NOMO-1 treated with dmso at 0.1 percent for 144 hours (cell line): ENCODE data around the gene SLC38A1.
"Not testable (repeated sequence)": the region's sequence is repeated elsewhere in the genome, so short reads cannot be mapped to it uniquely, and the experiment has no call there.

ENCODE experiments used
- DNase-seq: peaks from one replicate; lab custom pipeline; 2025; ENCODE audit not compliant: unreplicated experiment; lab: John Stamatoyannopoulos, UW

Gene SLC38A1

GRCh38 chr12:46265102-46265501 lies 3.7 kb downstream of the SLC38A1 start:
- DNase-seq: no peak

- no peak for DNase-seq
Measured at GRCh38 chr12:46264057-46264456, 4.8 kb downstream of the SLC38A1 start.

- no peak for DNase-seq
Measured at GRCh38 chr12:46263140-46264016, 5.5 kb downstream of the SLC38A1 start.

- DNase-seq: no peak
Measured at GRCh38 chr12:46261646-46262045, 7.2 kb downstream of the SLC38A1 start.

GRCh38 chr12:46260913-46261476 lies 7.8 kb downstream of the SLC38A1 start:
- no peak for DNase-seq

- DNase-seq: no peak
Measured at GRCh38 chr12:46260124-46260912, 8.5 kb downstream of the SLC38A1 start.

GRCh38 chr12:46259713-46260112 lies 9.1 kb downstream of the SLC38A1 start:
- no peak for DNase-seq

GRCh38 chr12:46259071-46259470 lies 9.8 kb downstream of the SLC38A1 start:
- DNase-seq: no peak

GRCh38 chr12:46258129-46258528 lies 10.7 kb downstream of the SLC38A1 start:
- no peak for DNase-seq

- no peak for DNase-seq
Measured at GRCh38 chr12:46256942-46257341, 11.9 kb downstream of the SLC38A1 start.

- no peak for DNase-seq
Measured at GRCh38 chr12:46253544-46254162, 15.2 kb downstream of the SLC38A1 start.

- not testable (repeated sequence) for DNase-seq
Measured at GRCh38 chr12:46251994-46252393, 16.8 kb downstream of the SLC38A1 start.

GRCh38 chr12:46249960-46250359 lies 18.9 kb downstream of the SLC38A1 start:
- DNase-seq: not testable (repeated sequence)

GRCh38 chr12:46246021-46246700 lies 22.7 kb downstream of the SLC38A1 start:
- DNase-seq: no peak

- no peak for DNase-seq
Measured at GRCh38 chr12:46244997-46245396, 23.8 kb downstream of the SLC38A1 start.

GRCh38 chr12:46244273-46244915 lies 24.4 kb downstream of the SLC38A1 start:
- no peak for DNase-seq

- no peak for DNase-seq
Measured at GRCh38 chr12:46242569-46242968, 26.3 kb downstream of the SLC38A1 start.

GRCh38 chr12:46240436-46240835 lies 28.4 kb downstream of the SLC38A1 start:
- DNase-seq: no peak

GRCh38 chr12:46238821-46239220 lies 30.0 kb downstream of the SLC38A1 start:
- DNase-seq: no peak

GRCh38 chr12:46237371-46238045 lies 31.3 kb downstream of the SLC38A1 start:
- DNase-seq: no peak
